CMK (cell line): ENCODE measurements around the gene C9orf152.
A peak's percentile ranks its signal among the peaks of the same experiment; 100 is the strongest.

Source experiments
- DNase-seq: peaks from one replicate; pipeline ENCODE4 v3.0.0-alpha.2; 2010; ENCODE audit warnings: low read depth

Gene C9orf152

DNA sequence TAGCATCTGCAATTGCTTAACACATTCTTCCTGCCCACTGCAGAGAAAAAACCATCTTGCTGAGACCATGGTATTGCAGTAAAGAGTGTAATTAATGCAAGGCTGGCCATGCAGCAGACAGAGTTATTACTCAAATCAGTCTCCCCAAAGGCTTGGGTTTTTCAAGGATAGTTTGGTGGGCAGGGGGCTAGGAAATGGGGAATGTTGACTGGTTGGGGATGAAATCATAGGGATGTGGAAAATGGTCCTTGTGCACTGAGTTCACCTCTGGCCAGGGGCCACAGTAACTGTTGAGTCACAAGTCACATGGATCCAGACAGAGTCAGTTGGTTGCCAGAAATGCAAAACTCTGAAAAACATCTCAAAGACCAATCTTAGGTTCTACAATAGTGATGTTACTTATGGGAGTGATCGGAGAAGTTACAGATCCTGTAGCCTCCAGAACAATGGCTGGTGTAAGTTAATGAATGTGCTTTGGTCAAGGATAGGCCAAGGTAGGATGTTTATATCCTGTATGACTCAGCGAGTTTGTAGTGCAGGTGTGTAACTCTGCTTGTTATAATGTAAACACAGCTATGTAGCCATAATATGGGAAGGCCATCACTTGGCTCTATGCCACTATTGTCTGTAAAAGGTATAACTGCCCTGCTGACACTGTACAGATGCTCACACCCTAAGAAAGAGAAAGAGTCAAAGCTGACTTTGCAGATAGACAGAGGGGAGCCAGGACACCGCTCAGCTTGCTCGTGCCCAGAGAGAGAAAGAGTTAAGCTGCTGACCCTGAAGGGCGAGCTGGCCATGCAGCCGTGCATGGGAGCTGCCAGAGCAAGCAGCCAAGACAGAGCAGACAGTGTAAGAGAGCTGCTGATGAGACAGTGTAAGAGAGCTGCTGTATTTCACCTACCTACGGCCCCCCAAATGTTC, 27.2 kb downstream of the C9orf152 start:
- DNase-seq, result no peak

DNA sequence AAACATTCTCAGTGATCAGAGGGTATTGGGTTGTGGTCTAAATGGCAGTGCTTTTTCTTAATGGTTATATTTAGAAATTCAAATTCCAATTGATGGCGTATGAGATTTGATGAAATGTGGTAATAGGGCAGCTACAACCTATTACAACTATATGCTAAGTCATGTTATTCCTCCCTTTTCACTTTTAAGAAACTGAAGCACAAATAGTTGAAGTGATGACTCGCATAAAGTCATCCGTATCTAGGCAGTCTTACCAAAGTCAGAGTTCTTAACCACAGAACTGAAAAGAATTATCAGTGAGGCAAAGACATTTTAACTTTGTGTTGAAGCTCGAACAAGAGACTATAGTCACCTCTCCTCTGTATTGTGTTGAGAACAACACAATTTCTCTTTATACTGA, 28.2 kb downstream of the C9orf152 start:
- DNase-seq, result no peak

DNA sequence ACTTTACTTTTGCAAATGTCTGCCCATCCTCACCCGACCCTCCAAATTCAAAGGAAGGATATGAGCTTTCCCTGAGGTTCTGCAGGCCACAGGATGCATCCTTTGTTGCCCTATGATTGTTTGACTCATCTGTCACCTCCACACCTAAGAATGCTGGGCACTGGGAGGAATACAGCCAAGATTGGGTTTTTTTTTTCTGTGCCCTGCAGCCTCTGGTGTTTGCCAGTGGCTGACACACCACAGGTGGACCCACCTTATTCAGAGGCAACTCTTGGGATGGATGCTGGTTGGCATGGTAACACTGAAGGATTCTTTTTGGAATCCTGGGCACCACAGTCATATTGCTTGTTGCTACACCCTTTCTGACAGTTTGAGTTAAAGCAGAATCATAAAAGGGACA, 29.7 kb downstream of the C9orf152 start:
- no peak for DNase-seq

DNA sequence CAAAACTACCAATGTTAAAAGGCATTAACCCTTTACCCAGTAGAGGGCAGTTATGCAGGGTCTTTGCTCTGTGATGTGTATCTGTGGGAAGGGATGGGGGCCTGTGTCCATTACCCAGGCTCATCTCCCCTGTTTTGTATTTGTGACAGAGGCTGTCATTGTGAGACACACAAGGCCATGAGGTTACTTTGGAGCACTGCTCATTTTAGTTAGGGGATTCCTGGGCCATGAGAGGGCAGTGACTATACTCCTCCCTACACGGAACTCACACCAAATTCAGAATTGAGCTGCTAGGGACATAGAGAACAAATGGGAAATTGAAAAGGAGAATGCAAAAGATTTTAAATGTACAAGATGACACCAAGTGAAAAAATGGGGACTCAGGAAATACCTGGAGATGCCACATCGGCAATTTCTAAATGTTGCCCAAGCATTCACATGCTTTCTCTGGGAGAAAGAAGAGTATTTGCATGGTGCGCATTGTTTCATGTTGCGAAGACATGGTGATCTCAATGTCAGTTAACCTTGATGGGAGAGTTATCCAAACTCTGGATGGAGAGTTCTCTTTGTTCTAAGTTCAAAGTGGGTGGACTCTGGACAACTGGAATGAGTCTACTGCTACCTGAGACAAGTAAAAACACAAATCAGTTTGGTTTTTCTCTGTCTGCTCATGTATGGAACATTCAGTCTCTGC, 32.5 kb downstream of the C9orf152 start:
- no peak for DNase-seq

DNA sequence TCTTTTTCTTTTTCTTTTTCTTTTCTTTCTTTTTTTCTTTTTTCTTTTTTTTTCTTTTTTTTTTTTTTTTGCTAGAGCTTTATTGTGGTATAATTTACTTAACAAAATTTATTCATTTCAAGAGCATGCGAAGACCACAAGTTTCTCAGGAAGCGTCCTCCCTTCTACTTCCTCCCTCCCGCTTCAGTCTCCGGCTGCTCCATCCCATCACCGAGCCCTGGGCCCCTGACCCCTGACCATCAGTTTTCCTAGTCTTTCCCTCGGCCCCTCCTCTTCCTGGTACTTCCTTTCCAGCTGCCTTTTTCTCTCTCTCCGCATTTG, 34.7 kb downstream of the C9orf152 start:
- DNase-seq, result no peak

DNA sequence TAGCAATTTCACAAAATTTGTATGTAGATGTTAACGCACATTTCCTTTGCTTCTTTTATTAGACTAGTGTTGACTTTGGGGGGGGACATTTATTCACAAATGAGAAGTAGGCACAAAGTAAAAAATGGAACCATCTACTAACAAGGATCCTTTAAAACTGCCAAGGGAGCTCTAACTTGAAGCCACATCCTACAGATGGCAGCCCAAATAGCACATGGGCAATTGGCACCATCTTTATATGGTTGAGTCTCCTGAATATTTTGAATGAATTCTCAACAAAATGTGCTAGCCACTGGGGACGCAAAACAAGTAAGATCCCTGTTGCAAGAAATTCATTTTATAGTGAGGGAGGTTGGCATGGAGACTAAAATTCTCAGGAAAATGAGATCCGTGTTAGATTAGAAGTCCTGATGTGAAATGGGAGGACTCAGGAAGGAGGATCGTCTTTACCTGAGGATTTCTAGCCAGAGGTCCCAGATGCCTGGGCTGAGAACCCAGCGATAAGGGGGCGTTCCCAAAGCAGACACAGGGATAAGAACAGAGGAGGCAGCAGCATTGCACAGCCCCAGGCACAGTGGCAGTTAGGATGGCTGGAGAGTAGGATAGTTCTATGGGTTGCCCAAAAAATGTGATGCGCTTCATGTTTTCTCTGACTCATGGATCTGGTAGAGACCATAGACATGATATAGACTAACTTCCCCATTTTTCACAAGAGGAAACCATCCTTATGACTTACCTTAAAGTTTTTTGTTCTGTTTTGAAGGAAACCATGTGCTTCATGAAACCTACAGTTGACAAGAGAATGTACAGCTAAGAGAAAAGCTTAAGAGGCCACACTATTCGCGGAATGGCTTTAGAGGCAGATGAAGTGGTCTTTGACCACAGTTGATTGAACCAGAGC, 37.4 kb downstream of the C9orf152 start:
- no peak for DNase-seq

DNA sequence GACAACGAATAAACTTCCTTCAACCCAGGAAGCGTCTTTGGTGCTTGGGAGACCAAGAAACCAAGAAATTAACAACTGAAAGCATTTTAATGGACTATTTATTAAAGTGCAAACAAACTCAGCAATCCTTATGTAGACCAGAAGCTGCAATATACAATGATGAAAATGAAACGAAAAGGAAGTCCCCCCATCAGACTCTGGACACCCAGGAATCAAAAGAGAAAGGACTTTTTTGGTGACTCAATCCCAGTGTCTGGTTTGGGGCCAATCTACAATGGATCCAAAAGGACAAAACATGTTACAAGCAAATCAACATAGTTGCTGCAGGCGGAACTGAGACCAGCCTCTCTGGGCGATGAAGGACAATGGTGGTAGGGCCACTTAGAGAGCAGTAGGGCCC, 39.5 kb downstream of the C9orf152 start:
- DNase-seq, result no peak

DNA sequence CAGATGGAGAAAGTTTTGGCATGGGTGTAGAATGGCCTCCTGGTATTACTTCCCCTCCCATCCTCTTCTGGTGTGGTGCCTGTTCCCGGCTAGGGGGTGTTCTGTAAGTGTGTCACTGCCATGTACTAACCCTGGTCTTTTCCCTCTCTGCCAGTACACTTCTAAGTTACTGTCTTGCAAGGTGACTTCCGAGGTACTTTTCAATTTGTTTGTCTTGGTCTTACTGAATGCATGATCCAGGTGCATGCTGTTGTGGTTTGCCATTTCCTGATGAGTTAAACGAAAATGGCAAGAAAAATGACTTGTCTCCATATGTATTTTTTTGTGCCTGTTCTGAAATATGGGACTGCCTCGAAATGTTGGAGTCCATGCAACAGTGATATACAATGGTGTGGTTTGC, 46.0 kb downstream of the C9orf152 start:
- DNase-seq, result no peak

DNA sequence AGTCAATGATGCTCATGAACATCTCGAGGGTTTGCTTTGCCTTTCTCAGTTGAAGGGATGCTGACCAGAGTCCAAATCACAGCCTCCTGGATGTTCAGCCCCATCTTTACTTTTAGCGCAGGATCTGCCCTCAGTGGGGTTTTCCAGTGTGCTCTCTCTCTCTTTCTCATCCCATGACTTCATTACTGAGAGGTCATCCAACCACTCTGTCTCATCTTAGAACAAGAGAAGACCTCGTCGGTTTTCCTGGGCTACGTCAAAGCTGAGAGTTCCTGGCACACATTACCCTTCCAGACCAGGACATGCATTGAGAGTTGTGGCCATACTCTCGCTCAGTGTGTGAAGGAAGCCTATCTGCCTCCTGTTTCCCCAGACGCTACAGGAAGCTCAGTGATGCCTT, 47.3 kb downstream of the C9orf152 start:
- DNase-seq, result no peak

DNA sequence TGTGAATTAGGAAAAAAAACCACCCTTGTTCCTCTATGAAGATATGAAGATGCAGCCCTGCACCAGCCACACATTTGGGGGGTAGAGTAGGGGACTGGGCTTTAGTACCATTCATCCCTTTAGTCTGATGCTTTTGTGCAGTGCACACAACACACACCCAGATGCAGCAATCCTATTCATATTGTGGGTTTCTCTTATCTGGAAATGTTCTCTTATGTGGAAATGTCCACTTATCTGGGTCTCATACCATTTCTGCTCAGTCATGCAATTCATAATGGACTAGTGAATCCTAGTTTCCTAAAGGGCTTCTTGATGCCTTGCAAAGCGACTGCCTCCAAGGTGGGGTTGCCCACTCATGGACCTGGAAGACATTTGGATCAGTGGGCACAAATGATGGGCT, 47.8 kb downstream of the C9orf152 start:
- DNase-seq, result no peak

DNA sequence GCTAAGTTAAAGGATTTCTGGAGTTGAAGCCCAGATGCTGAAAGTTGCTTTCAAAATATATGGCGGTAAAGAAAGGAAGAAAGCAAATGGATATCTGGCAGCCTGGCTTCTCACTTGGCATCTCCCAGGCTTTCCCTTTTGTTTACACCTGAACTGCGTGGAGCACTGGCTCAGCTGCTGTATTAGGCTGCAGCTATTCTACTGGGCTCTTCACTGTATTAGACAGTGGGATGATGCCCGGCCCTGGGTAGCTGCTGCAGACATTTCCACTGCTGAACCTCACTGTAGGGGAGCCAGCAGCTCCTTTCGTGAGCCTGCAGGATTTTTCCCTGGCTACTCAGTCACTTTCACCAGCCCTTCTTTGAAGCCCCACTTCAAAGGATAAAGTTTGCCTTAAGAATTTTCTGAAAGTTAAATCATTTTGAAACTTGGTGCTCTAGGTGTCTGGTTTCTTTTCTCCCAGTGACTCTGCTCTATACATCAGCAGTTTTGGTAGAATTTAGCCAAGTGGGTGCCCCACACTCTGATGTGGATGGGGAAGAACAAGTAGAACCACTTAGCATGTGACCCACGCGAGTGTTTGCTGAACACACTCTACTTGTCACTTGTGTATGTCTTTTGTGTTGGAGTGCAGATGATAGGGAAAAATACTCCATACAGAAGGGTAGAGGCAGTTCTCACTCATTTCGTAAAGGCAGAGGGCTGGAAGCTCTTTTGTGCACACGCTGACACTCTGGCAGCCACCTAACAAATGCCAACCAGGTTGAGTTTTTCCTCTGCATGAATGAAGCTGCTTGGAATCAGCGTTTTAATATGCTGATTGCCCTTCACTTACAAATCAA, 49.9 kb downstream of the C9orf152 start:
- no peak for DNase-seq

DNA sequence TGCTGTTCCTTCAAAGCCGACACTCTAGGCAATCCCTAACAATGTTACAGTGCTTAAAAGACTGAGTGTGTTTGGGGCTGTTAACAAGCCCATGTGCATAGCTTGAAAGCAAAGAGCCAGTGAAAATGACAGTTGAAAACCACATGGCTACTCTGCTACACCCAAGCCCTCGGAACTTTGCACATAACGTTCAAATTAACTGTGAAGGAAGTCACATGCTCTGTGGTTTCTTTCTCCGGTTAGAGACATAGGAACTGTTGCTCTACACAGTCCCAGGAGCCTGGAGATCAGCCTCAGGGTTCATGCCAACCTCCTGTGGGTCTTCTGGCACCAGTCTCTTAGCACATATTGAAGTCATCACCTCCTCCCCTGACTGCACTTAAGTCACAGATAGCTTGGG, 51.1 kb downstream of the C9orf152 start:
- DNase-seq, result peak; percentile 17

DNA sequence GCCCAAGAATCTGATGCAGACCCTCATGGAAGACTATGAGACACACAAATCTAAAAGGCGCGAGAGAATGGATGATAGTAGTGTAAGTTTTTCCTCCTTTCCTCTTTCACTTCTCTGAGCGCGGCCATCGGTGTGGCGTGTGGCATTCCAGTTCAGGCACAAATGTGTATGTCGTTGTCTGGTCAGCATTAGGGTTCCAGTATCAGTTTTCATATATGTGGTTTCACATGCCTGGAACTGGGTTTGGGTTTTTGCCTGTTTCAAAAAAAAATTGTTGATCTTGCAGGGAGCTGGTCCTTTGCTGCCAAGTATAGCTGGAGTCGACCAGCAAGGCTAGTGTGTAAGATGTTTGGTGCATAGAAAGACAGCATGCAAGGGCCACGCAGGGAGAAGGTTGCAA, 51.5 kb downstream of the C9orf152 start:
- no peak for DNase-seq

DNA sequence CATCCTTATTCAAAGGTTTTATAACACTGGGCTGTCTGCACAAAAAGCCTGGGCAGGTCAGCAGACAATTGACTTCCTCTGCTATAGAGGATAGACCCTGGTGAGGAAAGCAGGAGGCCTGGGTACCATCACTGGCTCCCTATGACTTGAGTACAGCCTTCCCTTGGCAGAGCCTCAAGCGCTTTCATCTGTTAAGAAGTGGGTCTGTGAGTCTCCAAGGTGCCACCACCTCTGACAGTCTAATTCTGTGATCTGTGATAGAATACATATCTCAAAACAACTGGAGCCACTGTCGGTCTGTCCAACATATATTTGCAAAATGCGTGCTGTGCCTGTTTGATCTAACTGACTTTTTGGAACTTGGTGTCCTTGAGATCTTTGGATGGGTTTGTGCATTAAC, 52.2 kb downstream of the C9orf152 start:
- no peak for DNase-seq

DNA sequence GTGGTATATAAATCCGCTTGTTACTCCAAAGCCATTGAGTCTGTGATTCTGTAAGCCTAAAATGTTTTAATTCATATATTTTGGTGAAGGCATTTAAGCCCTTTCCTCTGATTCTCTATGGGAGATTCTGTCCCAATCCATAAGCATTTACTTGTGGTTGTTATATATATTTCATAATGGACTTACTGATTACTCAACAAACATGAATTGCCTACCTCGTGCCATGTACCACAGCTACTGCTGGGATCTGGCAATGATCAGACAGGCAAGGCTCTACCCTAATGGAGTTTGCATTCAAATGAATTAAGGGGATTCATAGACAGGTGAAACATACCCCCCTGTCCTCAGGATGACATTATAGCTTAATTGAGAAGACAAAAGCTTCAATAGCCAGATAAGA, 54.5 kb downstream of the C9orf152 start:
- no peak for DNase-seq

DNA sequence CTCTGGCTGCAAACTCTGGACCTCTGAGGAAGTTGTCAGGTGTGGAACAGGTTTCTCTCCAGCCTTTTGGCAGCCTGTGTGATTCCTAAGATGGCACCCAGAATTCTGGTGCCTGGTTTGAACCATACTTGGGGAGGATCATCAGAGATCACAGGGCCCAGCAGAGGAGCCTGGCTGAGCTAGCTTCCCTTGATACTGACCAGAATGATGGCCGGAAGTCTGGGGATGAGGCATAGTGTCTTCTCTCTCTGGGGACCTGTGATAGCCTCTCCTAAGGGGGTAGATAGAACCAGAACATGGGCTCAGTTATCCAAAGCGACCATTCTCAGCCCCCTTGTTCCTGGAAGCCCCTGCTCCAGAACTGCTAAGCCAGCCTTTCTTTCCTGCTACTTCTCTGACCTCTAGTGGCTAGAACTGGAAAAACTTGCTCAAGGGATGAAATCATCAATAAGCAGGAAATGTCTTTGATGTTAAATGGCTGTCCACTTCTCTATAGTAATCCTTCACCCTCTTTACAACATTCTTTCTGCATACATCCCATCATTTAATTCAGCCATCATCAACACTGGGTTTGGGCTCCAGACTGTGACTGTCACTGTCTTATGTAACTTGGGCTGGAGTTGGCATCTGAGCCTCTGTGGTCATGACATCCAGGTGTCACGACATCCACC, 55.1 kb downstream of the C9orf152 start:
- peak; percentile 11 for DNase-seq
